Head of caudate nucleus (tissue), 42 donors: ENCODE measurements around the gene PBRM1.
A peak's percentile ranks its signal among the peaks of the same experiment; 100 is the strongest.
"Not testable (repeated sequence)": the region's sequence is repeated elsewhere in the genome, so short reads cannot be mapped to it uniquely, and the experiment has no call there.

Experiments
- DNase-seq, 42 donors: peaks; one replicate each; pipeline versions ENCODE4 v3.0.0 to v3.0.0-alpha.2; 2020 to 2021; ENCODE audit warnings: mixed read lengths in 7 of 42
- intact Hi-C: fragments of 100-400 bp; cut with DNase I; formaldehyde crosslinking; loops from one replicate; pipeline ENCODE4 v1.15.0; 2022

The PBRM1 gene

DNA sequence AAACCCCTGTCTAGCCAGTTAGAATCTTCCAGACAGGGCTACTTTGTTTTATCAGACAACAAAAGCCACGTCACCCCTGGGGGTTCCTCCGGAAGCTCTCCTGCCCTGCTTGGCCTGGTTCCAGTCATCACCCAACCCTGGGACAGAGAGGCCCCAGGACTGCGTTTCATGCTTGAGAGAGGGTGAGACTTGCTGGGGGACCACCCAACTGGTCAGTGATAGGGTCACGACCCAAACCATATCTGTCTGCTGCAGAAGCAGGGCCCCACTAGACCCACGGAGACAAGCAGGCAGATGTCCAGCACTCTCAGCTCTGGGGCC lies 153.2 kb downstream of the PBRM1 start:
- peak in 7 of 42 donors; percentile 4 to 33 (median 19) for DNase-seq

DNA sequence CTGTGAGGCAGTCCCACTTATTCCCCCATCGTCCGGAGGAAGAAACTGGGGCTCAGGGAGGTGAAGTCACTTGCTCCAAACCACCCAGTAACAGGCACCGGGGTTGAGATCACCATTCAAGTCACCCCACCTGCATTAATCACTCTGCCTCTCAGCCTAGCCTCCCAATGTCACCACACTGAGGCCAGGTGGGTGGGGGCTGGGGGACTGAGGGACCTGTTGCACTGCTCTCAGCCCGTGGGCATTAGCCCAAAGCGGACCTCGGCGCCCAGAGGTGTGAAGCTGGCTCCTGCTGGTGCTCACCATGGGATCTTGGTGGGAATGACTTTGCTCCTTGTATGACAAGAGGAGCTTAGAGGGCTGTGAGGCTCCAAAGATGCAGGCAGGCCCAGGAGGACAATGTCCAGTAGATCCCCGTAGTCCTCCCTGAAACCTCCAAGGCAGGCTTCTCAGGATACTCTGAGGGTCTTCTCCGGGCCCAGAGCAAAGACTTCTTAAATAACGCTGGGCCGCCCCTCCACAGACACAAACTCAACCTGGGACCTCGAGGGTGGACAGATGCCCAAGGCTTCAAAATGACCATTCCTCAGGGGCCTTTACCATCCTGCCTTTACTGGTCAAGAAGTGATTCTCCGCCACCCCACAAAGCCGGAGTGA lies 153.7 kb downstream of the PBRM1 start:
- intact Hi-C loops: no loop called here
- peak in 11 of 42 donors; percentile 3 to 36 (median 13) for DNase-seq

More for the DNA sequence above, 153.2 kb downstream of the PBRM1 start:
- intact Hi-C loops: no loop called here

GRCh38 chr3:52530918-52531826 lies 154.5 kb downstream of the PBRM1 start:
- intact Hi-C loops: no loop called here
- peak in 19 of 42 donors; percentile 5 to 57 (median 28) for DNase-seq

GRCh38 chr3:52529376-52530333 lies 156.1 kb downstream of the PBRM1 start:
- intact Hi-C loops: no loop called here
- peak in 4 of 42 donors; percentile 3 to 20 (median 11) for DNase-seq

- DNase-seq: peak in 2 of 42 donors; percentile 4 to 29
- intact Hi-C loops: no loop called here
Measured at GRCh38 chr3:52528586-52529375, 156.9 kb downstream of the PBRM1 start.

- peak in 2 of 42 donors; percentile 2 to 15 for DNase-seq
- intact Hi-C loops: no loop called here
Measured at GRCh38 chr3:52527732-52528585, 157.8 kb downstream of the PBRM1 start.

DNA sequence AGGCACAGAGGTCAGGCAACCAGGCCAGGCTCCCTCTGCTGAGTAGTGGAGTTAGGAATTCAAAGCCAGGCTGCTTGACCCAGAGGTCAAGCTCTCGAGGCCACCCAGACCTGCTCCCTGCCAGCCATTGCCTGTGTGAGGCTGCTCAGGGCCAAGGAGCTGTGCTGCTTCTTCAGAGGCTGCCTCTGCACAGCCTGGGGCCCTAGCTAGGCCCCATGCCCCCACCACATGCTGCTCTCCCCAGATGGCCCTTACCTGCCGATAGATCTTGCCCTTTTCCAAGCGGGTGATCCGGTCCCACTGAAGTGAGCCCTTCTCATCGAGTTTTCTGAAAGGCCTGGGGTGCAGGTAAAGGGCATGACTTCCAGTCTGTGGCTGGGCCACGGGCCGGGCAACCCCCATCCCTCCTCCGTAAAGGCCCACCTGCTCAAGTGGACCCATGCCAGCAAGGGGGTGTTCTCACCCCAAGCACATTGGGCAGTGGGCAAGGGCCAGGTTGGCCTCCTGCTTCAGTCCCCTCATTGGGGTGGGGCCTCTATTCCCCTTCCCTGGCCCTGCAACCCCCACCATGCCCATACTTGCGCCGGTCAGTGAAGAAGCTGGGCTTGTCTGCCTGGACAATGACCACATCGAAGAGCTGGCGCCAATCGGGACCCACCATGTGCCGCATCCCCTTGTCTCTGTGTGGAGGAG lies 158.5 kb downstream of the PBRM1 start:
- DNase-seq: peak in 3 of 42 donors; percentile 2 to 27 (median 3)
- intact Hi-C loops: no loop called here

- DNase-seq: not testable (repeated sequence)
Measured at GRCh38 chr3:52526671-52527038, 159.1 kb downstream of the PBRM1 start.

GRCh38 chr3:52525680-52526561 lies 159.8 kb downstream of the PBRM1 start:
- intact Hi-C loops: no loop called here
- no peak for DNase-seq

More at GRCh38 chr3:52526671-52527038, 159.1 kb downstream of the PBRM1 start:
- intact Hi-C loops: not testable (repeated sequence)

GRCh38 chr3:52524752-52525679 lies 160.7 kb downstream of the PBRM1 start:
- DNase-seq: peak in 4 of 42 donors; percentile 29 to 42 (median 30)
- intact Hi-C loops: no loop called here

GRCh38 chr3:52524258-52524751 lies 161.4 kb downstream of the PBRM1 start:
- intact Hi-C loops: no loop called here
- DNase-seq: no peak

- intact Hi-C loops: no loop called here
- DNase-seq: no peak
Measured at GRCh38 chr3:52523386-52524257, 162.1 kb downstream of the PBRM1 start.

- intact Hi-C loops: no loop called here
- no peak for DNase-seq
Measured at GRCh38 chr3:52522651-52523251, 163.0 kb downstream of the PBRM1 start.
